GM19463 (cell line): Measurements from ENCODE around the gene THSD4.
"Not testable (repeated sequence)": the region's sequence is repeated elsewhere in the genome, so short reads cannot be mapped to it uniquely, and the experiment has no call there.

Experiments used
- ATAC-seq: cut with Tn5 transposase; IDR thresholded peaks from one replicate; pipeline ENCODE4 v1.9.1; 2021; ENCODE audit warnings: mild to moderate bottlenecking, moderate library complexity; ENCODE audit not compliant: unreplicated experiment

Gene THSD4

GRCh38 chr15:71664622-71665021 is 549.4 kb downstream of the THSD4 start:
- ATAC-seq, result no peak

- ATAC-seq, result no peak
Measured at GRCh38 chr15:71666763-71667620, 551.7 kb downstream of the THSD4 start.

- no peak for ATAC-seq
Measured at GRCh38 chr15:71669688-71670087, 554.4 kb downstream of the THSD4 start.

GRCh38 chr15:71670222-71670621 is 555.0 kb downstream of the THSD4 start:
- not testable (repeated sequence) for ATAC-seq

GRCh38 chr15:71674354-71674753 is 559.1 kb downstream of the THSD4 start:
- ATAC-seq, result no peak

- no peak for ATAC-seq
Measured at GRCh38 chr15:71677352-71677751, 562.1 kb downstream of the THSD4 start.

DNA sequence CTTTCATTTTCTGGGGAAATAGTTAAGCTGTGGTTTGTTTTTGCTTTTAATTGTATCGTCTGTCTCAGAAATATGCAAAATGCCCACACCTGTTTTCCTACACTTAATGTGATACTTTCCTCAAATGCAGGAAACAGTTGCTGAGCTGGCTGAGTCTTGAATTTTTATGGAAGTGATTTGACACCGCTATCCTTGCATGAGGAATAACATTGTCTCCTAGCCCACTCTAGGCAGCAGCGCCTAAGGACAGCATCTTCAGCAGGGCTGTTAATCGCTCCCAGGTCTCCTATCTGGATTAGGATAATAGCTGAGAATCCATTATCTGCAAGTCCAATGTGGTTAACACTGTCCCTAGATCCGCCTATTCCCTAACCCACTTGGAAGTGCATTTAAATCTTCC is 562.5 kb downstream of the THSD4 start:
- ATAC-seq, result no peak

DNA sequence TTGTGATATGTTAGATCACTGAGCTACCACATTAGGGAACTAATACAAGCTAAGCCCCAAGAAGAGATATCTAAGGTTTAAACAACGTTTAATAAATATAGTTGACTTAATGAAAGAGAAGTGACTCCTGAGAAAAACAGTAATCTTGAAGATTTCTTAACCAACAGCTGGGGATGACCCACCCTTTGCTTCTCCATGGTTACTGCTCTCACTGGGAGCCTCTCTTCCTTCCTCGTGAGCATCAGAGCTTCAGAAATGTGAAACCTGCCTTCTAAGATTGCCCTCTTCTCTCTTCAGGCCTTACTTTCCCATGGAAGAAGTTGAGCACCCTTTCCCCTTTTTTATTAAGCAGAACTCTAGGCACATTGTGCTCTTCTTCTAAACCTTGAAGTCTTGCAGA is 562.9 kb downstream of the THSD4 start:
- ATAC-seq, result no peak

DNA sequence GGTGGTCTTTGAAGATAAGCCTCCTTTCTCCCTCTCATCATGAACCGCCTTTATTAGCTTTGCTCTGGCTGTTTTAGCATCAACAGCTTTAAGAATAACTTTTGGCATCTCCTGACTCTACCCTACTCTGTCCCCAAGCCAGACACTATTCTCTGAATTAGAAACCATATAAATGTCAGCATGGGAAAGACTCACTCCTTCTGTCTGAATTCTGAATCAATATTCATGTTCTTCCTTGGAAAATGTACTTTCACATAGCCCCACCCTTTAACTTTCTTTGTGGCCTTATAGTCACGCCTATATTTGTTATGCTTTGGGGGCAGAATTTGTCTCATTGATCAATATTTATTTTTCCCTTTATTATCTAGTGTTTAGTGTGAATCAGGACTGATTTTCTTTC is 563.3 kb downstream of the THSD4 start:
- no peak for ATAC-seq

GRCh38 chr15:71679223-71679792 is 564.0 kb downstream of the THSD4 start:
- ATAC-seq, result no peak

GRCh38 chr15:71679793-71680353 is 564.6 kb downstream of the THSD4 start:
- no peak for ATAC-seq

GRCh38 chr15:71682001-71682400 is 566.7 kb downstream of the THSD4 start:
- ATAC-seq, result no peak

- no peak for ATAC-seq
Measured at GRCh38 chr15:71683411-71684274, 568.4 kb downstream of the THSD4 start.

DNA sequence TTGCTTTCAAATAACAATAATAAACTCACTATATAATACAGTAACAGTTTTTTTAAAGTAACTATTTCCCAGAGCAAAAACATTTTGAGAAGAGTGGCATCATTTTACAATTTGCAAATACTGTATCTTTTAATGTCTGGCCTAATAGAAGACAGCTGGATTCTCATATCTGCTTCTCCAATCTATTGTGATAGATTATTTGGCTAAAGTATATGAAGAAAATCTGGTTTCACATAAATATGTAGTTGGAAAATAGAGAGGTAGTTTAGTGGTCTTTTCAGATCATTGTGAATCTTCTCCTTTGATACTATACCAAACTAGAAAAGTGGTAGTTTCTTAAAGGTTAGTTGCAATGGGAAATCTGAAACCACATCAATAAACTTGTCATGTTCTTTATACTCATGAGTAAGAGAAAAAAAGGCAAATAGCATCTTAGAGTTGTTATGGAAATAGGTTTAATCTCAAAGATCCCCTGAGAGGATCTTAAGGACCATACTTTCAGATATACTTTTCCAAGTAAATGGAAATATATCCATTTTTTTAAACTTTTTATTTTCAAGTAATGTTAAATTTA is 570.2 kb downstream of the THSD4 start:
- no peak for ATAC-seq

- no peak for ATAC-seq
Measured at GRCh38 chr15:71686221-71687050, 571.2 kb downstream of the THSD4 start.

DNA sequence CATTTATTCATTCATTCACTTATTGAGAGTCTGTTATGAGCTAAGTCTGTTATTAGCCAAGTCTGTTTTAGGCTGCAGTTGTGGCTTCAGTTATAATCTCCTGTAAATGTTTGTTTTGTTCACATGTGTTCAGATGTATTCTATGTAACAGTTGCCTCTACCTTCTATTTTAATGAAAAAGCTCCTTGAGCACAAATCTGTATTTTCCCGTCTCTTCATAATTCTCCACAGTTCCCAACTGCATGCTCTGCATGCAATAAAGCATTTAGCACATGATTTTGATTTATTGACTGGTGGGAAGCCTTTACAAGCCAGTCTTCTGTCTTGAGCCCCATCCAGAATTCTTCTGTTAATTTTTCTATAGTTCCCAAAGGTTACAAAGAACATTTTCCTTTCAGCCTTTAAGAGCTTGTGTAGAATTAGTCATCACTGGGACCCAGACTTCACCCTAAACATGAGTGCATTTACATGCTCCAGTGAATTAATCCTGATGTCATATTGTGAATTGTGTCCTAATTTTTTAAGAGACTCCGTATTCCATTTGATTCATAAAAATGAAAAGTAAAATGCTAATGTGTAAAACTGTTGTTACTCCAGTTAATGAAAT is 572.7 kb downstream of the THSD4 start:
- ATAC-seq, result no peak

GRCh38 chr15:71688509-71689094 is 573.3 kb downstream of the THSD4 start:
- no peak for ATAC-seq

- ATAC-seq, result no peak
Measured at GRCh38 chr15:71691081-71691457, 575.8 kb downstream of the THSD4 start.
